ENCODE data around the gene ARPC1B.
"Not testable (repeated sequence)": the region's sequence is repeated elsewhere in the genome, so short reads cannot be mapped to it uniquely, and the experiment has no call there.

ARPC1B gene

DNA sequence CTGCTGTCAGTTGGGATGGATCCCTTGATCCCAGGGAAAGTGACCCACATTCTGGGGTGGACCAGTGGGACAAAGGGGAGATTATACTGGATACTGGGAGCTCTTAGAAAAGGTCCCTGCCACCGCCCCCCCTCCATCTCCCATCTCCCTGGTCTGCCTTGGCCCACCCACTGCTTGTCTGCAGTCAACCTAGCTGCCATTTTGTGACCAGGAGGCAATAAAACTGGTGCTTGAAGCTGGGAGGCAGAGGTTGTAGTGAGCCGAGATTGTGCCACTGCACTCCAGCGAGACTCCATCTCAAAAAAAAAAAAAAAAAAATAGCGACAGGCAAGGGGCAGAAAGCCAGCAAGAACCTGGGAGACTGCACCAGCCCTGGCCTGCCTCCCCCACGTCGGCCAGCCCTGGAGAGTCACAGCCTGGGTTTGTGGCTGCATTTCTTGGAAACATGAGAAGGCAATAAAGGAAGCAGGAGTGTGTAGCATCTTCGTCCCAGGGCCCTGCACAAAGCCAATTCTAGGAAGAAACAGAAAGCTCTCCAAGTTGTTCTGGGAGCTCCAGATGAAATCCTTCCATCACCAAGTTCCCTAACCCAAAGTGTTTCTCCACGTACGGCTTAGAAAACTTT lies 4.7 kb upstream of the ARPC1B start:
- no peak for DNase-seq

DNA sequence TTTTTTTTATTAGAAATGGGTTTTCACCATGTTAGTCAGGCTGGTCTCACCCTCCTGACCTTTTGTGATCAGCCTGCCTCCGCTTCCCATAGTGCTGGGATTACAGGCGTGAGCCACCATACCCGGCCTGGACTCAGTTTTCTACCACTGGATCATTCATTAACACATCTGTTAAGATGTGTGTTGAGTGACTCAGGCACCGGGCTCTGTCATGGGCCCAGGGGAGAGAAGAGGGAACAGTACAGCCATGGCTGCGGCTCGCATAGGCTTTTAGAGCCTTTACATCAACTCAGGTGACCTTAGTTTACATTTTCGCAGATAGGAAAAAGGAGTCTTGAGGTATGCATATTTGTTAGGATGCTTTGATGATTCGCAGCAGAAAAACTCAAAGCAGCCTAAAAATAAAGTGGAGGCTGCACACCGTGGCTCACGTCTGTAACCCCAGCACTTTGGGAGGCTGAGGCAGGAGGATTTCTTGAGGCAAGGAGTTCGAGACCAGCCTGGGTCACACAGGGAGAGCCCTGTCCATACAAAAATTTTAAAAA lies 3.1 kb upstream of the ARPC1B start:
- DNase-seq: no peak

DNA sequence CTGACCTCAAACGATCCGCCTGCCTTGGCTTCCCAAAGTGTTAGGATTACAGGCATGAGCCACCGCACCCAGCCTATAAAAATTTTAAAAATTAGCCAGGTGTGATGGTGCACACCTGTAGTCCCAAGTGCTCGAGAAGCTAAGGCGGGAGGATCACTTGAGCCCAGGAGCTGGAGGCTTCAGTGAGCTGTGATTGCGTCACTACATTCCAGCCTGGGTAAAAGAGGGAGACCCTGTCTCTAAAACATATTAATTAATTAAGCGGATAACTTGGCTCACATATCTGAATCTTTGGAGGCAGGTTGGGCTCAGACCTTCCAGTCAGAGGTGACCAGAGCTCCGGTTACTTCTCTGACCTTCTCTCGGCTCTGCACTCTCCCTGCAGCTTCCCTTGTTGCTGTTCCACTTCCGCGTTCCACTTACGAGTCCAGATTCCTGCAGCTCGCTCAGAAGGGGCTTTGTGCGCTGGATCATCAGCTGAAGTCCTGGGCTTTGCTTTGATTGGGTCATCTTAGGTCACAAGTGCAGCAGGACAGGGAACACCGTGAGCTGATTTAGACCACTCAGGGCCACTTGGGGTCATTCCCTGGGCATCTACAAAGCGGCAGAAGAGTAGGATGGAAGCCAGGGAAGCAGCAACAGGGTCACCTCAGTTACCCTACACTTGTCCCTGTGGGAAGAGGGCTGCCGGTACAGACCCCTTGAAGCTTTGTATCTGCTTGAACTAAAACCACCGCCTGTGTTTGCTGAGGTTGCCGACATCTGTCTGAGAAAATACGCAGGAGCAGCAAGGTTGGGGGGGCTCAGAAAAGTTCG lies 2.0 kb upstream of the ARPC1B start:
- no peak for DNase-seq

DNA sequence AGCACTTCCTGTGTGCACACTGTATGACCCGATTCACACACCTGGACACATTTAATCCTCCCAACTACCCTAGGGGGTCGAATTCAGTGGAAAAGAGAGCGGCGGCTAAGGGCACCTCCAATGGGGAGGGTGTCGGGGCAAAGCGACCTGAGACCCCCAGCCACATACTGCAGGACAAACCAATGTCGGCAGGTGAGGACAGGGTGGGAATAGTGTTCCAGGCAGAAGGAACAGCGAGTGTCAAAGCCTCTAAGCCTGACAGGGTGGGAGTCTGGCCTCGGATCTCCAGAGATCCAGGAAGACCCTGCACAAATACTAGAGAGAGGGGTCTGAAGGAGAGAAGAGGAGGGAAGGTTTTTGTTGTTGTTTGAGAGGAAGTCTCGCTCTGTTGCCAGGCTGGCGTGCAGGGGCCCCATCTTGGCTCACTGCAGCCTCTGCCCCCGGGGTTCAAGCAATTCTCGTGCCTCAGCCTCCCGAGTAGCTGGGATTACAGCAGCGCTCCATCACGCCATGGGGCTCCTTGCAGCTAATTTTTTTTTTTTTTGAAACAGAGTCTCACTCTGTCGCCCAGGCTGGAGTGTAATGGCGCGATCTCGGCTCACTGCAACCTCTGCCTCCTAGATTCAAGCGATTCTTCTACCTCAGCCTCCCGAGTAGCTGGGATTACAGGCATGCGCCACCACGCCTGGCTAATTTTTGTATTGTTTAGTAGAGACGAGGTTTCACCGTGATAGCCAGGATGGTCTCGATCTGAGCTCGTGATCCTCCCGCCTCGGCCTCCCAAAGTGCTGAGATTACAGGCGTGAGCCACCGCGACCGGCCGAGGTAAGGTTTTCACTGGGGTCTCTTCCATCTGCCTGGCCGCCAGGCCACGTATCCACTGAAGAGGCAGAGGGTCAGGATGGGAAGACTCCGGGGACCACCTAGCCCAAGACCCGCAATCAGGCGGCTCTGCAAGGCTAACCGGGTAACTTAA lies 1.2 kb upstream of the ARPC1B start:
- no peak for DNase-seq

DNA sequence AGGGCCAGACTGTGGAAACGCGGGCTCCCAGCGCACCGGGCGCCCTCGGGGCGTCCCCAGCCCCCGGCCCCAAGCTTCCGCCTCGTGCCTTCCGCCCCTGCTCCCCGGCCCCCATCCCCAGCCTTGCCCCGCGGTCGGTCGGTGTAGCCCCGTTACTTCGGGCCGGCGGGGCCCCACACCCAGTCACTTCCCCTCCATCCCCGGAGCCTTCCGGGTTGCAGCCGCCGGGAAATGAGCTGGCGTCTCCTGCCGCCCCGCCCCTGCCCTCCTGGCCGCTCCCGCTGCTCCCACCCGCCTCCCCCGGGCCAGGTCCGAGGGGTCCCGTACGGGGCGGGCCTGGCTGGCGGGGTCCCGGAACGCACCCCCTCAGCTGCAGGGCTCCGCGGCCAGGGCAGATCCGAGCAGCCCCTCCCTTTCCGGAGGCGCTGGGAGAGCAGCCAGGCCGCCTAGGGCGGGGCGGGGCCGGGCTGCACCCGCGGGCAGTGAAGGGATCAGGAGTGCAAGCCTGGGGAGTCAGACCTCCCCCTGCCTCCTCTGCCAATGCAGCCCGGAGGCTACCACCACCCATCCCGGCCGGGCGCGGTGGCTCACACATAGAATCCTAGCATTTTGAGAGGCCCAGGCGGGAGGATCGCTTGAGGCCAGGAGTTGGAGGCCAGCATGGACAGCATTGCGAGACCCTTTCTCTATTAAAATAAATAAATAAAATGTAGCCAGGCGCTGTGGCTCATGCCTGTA lies 709 bp downstream of the ARPC1B start:
- DNase-seq: no peak

DNA sequence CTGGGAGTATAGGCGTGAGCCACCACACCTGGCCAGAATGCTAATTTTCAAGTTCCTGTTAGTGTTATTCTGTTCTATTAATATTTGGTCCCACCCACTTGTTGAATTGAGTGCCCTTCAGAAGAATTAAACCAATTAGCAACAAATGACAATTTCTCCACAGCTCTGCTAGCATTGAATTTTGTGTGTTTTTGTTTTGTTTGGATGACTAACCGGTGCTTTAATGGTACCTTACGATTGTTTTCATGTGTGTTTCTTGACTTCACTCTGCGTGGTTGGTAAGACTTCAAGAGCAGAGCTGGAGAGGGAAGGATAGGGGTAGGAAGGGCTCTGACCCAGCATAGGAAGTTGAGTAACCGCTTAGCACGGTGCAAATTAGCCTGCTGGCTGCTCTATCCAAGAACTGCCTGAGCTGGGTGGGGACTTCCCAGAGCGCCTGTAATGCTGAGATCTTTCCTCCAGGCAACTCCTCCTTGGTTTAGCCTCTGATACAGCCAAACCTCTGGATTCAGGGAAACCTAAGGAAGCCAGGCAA lies 4.6 kb downstream of the ARPC1B start:
- DNase-seq: no peak

DNA sequence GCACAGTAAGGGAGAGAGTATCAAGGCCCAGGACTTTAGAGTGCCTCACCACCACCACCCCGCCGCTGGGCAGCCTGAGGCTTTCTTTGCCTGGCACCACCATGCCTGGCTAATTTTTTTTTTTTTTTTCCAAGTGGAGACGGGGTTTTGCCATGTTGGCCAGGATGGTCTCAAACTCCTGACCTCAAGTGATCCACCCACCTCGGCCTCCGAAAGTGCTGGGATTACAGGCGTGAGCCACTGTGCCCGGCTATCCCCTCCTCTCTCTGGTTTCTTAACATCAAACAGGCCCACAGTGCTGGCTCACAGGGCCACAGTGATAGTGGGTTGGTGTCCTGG lies 5.1 kb downstream of the ARPC1B start:
- not testable (repeated sequence) for DNase-seq

DNA sequence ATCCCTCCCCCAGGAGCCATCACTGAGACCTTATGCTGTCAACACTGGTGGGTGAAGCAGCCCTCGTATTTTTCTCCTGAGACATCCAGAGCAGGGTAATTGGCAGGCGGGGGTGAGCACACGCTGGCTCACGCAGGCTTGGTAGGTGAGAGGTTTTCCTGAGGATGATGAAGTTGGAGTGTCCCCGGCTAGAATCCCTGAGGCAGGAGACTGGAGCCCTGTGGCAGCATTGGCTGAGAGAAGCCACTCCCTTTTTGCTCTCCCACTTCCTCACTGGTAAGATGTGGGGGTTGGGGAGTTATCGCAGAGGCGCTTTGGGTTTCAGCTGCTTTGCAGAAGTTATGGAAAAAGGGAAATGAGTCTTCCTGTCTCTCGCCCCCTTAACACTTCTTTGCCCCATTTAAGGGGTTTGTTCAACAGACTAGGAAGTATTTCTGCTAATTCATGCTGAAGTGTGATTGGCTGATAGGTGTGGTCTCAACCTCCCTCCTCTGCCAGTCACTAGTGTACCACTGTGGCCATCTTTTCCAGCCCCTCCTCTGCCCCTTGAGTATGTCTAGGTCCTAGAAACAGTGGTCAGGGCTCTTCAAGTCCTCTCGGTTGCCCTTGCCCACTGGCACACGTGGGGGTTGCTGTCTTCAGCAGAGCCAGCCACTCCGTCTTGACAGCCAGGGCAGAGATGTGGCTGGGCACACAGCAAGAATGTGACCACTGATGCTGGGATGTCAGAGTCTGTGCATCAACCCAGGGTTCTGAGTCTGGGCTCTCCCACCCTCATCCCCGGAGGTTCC lies 5.7 kb downstream of the ARPC1B start:
- DNase-seq: no peak

DNA sequence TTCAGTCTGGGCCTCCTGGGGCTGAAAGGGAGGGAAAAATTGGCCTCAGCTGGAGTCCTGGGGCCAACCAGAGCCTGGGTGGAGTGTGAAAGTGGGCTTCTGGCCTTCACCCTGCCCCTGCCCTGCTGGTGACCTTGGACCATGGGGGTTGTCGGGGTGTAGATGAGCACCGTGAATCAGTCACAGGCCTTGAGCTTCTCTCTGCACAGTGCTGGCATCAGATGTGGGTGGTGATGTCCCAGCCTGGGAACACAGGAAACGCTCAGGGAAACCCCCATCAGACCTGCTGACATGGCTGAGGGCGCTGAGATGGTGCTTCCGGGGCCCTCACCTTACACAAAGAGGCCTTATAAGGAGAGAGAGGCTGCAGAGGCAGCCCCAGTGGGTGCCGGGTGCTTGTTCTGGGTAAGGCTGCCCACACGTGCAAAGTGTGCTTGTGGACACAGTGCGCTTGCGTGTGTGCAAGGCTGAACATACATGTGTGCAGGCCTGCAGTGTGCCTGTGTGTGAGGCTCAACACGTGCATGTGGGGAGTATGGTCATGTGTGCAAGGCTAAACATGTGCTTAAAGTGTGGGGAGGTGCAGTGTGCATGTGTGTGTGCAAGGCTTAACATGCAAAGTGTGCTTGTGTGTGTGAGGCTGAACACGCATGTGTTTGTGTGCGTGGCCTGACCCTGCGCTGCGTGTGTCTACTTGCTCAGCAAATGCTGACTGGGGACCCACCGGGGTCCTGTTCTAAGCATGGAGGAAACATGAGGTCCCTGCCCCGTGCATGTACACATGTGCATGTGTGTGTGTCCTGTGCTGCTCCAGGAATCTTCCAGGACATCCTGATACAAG lies 6.5 kb downstream of the ARPC1B start:
- no peak for DNase-seq

DNA sequence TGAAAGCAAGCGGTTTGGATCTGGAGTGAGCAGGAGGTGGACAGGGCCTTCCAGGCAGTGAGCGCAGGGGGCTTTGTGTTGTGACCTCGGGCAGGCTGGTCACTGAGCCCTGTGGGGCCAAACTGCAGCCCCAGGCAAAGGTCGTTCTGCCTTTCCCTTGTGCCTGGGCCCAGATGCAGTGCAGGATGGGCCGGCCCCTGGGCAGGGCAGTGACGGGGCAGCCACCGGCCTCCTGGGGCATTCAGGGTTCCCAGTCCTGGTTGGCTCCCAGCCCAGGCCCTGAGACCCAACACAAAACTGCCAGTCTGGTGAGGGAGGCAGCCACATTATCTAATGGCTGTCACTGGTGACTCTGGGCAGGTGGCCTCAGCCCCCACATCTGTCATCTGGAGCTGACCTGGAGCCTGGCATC lies 7.1 kb downstream of the ARPC1B start:
- no peak for DNase-seq

DNA sequence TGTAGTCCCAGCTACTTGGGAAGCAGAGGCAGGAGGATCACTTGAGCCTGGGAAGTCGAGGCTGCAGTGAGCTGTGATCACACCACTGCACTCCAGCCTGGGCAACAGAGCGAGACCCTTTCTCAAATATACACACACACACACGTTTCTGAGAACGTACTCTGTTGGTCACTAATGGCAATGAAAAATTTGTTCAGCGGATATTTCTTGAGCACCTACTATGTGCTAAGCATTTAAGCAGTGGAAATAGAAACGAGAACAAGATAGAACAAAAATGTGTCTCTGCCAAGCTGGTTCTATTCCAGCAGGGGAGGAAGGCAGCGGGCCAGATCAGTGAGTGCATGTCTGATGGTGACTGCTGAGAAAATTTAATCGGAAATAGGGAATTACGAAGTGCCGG lies 8.7 kb downstream of the ARPC1B start:
- no peak for DNase-seq

DNA sequence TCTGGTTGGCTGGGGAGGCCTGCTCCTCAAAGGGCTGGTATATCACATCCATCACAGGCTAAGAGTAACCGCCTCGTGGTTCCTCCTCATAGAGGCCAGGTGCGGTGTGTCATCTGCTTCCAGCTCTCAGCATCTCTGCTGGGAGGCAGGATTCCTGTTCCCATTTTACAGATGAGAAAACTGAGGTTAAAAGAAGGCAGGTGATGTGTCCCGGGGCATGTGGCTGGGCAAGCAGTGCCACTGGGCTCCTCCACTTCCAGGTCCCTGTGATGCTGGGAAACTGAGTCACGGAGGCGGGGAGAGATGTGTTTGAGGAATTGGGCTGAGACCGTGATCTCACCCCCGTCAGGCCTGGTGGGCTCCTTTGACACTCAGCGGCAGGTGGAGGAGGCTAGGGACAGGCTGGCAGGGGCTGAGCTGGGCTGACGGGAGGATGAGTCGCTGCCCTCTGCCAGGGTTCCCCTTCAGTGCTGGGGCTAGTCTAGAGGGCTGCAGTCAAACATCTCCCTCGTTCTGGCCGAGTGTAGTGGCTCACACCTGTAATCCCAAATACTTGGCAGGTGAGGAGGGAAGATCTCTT lies 9.4 kb downstream of the ARPC1B start:
- DNase-seq: no peak

DNA sequence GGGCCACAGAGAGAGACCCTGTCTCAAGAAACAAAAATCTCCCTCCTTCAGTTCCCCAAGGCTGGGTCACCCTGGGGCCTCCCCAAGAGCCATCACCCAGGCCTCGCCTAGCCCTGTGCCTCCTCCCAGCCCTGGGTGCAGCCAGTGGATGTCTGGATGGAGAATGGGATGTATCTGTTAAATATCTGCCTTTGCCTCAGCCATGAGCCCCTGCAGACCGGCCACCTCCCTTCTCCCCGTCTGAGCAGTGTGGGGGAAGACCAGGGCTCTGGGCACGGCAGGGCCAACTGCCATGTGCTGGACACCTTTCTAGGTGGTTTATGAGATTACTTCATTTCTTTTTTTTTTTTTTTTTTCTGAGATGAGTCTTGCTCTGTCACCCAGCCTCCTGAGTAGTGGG lies 10.0 kb downstream of the ARPC1B start:
- no peak for DNase-seq

DNA sequence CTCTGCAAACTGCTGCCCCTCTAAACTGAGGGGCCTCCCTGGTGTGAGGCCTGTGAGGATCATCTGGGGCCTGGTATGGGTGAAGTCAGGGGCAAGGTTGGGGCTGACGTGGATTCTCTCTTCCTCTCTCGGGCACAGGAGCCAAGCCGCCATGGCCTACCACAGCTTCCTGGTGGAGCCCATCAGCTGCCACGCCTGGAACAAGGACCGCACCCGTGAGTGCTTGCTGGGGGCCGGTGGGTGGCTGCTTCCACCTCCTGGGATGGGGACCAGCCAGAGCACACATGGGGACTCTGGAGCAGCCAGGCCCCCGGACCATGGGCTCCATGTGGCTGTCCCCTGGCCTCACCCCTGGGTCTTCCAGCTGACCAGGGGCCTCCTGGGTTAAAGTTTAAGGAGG lies 11.0 kb downstream of the ARPC1B start:
- DNase-seq: no peak

DNA sequence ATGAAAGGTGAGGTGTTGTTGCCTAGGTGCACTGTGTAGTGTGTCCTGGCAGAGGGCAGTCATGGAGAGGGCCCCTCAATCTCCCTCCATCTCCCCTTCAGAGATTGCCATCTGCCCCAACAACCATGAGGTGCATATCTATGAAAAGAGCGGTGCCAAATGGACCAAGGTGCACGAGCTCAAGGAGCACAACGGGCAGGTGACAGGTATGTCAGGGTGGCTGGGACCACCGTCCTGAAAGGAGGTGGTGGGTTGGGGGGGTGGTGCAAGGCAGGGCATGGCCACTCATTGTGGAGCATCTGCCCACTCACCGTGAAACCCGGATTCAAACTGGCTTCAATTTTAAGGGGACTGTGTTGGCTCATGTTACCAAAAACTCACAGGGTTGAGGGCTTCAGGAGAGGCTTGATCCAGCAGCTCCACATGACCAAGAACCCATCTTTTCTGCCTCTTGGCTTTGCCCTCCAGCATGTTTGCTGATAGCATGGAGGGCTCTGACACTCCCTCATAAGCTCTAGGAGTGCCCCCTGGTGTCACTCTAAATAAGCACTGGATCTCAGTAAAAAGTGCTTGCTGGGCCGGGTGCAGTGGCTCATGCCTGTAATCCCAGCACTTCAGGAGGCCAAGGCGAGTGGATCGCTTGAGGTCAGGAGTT lies 12.2 kb downstream of the ARPC1B start:
- no peak for DNase-seq

DNA sequence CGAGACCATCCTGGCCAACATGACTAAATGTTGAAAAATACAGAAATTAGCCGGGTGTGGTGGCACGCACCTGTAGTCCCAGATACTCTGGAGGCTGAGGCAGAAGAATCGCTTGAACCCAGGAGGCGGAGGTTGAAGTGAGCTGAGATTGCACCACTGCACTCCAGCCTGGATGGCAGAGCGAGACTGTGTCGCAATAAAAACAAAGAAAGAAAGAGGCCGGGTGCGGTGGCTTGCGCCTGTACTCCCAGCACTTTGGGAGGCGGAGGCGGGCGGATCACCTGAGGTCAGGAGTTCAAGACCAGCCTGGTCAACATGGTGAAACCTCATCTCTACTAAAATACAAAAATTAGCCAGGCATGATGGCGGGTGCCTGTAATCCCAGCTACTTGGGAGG lies 12.7 kb downstream of the ARPC1B start:
- not testable (repeated sequence) for DNase-seq

DNA sequence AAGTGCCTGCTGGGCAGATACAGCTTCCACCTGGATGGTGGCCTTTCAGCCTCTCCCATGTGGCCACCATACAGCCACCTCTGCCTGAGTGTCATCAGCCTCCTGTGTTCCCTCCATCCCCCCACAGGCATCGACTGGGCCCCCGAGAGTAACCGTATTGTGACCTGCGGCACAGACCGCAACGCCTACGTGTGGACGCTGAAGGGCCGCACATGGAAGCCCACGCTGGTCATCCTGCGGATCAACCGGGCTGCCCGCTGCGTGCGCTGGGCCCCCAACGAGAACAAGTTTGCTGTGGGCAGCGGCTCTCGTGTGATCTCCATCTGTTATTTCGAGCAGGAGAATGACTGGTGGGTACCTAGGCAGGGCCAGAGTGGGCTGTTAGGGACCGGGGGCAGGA lies 13.4 kb downstream of the ARPC1B start:
- no peak for DNase-seq

DNA sequence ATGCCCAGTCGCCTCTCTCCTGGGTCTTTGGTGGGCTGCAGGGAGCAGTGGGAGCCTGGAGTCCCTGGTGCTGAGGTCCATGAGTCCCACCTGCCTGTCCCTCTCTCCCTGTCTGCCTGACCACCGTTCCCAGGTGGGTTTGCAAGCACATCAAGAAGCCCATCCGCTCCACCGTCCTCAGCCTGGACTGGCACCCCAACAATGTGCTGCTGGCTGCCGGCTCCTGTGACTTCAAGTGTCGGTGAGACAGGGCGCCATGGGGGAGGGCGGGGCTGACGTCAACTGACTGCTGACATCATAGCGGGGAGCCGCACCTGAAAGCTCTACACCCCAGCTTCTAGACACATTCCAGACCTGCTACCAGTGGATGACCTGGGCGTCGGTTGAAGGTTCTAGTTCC lies 15.2 kb downstream of the ARPC1B start:
- DNase-seq: no peak

DNA sequence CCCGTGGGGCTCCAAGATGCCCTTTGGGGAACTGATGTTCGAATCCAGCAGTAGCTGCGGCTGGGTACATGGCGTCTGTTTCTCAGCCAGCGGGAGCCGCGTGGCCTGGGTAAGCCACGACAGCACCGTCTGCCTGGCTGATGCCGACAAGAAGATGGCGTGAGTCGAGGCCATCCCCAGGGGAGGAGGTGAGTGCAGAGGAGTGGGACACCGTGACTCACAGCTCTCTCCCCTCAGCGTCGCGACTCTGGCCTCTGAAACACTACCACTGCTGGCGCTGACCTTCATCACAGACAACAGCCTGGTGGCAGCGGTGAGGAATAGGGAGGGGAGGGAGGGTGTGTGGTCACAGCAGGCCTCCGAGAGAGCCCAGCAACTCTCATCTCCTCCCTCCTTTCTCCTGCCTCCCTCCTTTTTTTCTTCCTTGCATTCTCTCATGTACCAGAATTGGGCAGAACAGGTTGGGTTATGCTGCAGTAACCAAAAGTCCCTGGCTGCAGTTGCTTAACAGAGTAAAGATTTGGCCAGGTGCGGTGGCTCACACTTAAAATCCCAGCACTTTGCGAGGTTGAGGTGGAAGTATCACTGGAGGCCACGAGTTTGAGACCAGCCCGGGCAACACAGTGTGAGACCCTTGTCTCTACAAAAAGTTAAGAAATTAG lies 16.5 kb downstream of the ARPC1B start:
- no peak for DNase-seq

Data from NCI-H524 treated with DMSO at 0.1 percent for 48 hours (cell line).